Neuronal stem cell (in vitro differentiated cells): Measurements from ENCODE around the gene MRPS33. TPM values are rescaled to one million over a fixed set of nuclear protein-coding genes. Genes with fewer than 3 reads are reported as not detected.

ENCODE experiments used
- small RNA-seq: library from polyadenylated mRNA; stranded (forward); fragments of <200 nt; extraction: miRNeasy Mini kit (QIAGEN cat#:217004); gene quantifications from one replicate; pipeline ENCODE3, GENCODE V24; 2013; ENCODE audit not compliant: insufficient read depth

MRPS33 gene

Small RNA genes lying within 50 kb of the gene (small RNA-seq; reads per million reads assigned to genes)
- gene RNU4-74P: not detected
